ENCODE data around the gene NCKAP5.

Gene NCKAP5

DNA sequence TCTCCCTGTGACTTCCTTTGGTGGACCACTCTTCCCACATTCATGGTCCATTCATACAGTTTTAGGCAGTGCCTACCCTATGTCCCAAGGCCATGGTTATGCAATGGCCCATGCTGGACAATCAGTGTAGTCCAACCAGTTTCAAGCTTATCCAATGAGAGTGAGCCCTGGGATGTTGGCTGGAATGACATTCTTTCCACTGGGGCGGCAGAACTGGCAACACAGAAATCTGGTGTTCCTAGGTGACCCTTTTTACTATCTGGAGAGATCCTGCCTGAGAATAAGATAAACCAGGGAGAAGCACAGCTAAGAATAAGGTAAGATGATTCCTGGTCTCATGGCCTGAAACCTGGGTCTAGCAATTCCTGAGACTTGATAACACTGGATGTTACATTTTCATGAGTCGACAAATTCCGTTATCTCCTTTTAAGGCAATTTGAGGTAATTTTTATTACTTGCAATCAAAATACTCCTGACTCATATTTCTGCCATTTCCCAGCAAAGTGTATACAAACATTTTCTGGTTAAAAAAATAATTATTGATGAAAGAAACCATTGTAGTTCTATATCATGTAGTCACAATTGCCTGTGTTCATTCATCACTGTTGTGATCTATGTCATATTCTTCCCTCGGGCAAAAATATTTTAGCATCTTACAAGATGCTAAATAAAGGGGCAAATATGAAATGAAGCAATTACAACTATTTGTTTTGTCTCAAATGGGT lies 626.8 kb downstream of the NCKAP5 start:
- DNase-seq (ENCODE audit: low read depth): no peak

DNA sequence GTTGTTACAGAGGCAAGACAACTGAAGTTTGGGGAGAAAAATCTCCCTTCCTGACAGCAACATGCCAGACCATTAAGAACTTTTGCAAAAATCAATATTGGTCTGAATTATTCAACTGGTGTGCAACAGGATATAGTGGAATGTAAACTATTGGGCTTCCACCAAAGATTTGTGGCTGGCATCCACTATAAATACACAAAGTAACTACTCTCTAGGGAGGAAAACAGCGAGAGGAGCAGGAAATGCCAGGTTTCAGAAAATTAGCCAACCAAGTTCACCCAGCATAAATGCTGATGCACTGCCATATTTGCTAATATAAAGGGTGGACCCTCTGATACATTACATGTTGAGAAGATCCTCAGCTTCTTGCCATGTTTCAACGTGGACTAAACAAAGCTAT lies 630.6 kb downstream of the NCKAP5 start:
- DNase-seq (ENCODE audit: low read depth): no peak

DNA sequence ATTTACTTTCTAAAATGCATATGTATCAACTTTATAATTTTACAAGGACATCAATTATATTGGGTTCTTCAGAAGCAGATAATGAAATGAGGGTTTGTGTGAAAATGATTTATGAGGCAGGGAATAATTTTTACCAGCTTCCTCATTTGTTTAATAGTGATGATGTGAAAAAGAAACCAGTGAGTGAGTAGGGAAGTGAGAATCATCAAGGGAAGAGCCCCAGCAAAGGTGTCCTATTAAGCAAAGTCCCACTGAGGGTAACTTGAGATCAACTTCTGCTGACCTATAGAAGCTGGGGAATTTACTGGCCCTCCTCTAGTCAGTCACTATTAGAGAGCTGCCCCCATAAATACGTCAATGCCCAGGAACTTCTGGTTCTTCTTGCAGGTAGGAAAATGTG lies 631.5 kb downstream of the NCKAP5 start:
- DNase-seq (ENCODE audit: low read depth): no peak

DNA sequence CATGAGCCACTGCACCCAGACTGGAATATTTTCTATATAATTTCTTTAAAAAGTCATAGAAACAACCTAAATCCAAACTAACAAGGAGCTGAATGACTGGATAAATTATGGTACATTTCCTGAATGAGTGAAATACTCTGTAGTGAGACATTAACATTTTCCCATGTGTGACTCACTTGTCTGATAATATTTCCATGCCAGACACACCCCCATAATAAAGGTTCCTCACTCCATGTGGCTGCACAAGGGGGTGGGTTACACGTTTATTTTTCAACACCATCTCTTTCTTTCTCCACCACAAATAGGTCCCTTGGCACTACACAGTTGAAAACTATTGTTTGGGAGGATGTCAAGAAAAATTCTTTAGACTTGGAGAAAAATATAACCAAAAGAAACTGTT lies 632.0 kb downstream of the NCKAP5 start:
- DNase-seq (ENCODE audit: low read depth): no peak

DNA sequence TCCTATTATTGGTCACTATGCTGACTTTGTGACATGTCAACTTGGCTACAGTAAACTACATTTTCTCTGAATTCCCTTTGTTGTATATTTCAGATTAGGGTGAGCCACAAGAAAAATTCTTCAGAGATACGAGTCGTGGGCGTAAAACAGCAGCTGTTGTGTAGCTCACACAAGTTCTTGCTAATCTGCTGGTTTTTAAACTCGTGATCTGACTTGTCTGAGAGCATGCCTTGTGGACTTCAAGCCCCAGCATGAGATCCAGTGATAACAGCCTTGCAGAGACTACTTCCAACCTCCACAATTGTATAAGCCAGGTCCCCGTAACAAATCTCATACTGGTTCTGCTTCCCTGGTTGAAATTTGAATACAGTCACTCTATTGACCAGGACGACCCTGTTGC lies 638.5 kb downstream of the NCKAP5 start:
- no peak for DNase-seq (ENCODE audit: low read depth)

DNA sequence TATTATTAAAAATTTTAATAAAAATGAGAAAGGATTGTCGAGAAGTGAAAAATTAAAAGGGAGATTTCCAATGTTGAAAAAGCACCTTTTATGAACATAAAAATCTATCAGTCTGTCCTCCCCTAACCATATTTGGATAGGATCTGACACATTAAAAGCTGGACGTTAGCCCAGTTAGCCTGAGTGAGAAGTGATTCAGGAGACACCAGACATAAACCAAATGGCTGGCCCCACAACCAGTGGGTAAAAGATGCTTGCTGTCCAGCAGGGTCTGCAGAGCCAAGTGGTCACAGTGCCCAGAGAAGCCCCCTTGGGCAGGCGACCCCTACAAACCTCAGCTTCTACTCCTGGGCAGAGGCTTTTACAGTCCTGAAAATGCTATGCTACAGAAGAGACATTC lies 644.5 kb downstream of the NCKAP5 start:
- DNase-seq (ENCODE audit: low read depth): no peak

DNA sequence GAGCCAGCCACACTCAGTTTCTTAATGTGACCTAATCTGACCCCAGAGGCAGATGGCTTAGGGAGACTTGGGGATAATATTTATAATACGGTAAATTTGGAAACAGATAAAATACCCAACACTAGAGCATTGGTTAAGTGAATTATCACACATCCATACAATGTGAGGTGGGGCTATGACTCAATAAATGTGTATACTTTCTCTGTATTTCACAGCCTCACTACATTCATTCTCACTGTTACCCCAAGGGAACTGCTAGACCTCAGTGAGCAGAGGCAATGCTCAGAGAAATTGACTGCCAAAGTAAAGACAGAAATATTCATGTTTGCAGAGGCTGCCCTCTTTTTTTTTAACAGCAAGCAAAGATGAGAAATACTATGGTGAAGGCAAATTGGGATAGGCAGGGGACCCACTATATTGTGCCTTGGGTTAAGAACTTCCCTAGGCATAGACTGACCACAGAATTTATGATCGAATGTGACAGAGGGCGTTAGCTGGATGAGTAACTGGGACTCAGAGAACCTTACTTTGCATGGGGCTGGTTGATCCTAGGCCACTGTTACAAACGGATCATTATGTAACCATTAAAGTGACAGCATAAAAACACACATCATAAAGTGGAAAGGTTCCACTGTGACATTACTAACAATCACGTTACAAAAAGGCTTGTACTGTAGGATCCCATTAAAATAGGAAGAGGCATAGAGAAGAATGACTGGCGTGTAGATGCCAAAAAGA lies 652.3 kb downstream of the NCKAP5 start:
- DNase-seq (ENCODE audit: low read depth): no peak

DNA sequence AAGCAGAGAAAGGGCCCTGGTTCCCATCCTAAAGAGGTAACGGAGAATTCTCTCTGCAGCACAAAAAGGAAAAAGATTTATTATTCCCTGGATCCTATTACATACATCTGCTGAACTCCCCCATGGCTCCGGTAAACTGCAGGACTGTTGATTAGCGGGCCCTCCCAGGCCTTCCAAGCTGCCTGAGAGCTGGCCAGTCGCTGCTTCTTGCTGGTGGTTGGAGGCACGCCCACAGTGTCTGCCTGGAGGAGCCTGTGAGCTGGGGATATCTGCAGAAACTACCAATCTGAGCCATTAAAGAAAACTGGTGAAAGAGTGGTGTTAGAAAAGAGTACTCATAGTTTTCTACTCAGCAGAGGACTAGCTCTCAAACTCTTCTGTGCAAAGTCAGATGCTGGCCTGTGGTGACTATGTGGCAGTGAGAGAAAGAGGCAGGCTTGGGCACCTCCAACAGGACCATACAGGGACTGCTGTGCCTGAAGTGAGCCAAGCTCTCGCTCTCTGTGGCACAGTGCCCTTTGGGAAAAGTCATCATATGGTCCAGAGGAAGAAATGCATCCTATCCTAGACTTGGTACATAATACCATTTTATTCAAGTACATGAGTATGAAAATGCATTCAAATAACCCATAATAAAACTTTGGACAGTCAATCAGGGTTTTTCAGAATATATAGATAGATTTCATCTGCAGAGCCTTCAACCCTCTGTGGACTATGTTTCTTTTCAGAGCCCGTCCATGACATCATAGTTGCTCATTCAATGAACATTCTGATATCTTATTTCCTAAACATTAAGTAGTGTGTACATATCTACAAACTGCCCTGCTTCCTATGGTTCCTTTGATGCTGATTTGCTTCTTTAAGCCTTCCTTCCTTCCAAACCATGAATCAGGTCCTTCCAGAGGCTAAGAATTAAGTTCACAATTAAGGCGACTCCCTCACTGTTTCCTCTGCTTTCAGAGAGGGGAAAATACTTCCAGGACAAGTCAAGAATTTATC lies 656.2 kb downstream of the NCKAP5 start:
- no peak for DNase-seq (ENCODE audit: low read depth)

DNA sequence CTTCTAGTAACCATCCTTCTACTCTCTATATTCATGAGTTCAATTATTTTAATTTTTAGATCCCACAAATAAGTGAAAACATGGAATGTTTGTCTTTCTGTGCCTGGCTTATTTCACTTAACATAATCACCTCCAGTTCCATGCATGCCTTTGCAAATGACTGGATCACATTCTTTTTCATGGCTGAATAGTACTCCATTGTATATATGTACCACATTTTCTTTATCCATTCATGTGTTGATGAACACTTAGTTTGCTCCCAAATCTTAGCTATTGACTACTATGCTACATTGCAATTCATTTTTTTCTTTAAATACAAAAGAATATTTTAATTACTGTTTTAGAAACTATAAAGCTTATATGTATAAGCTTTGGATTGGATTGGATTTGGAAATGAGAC lies 657.8 kb downstream of the NCKAP5 start:
- no peak for DNase-seq (ENCODE audit: low read depth)

DNA sequence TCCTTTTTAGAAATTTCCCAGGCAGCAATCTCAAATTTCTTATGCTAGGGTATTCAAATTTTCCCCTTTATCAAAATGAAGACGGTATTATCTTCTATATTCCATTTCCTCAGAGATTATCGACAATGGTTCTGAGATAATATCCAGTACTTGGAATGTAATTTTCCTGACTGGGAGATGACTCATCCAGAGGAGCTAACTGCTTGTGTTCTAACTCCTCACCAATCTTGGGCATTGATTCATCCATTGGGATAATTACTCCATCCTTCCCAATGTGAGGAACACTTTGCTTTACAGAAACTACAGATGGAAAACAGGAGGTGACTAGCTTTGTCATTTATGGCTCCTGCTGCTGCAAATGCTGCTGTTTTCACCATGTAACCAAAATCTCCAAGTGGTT lies 658.8 kb downstream of the NCKAP5 start:
- DNase-seq (ENCODE audit: low read depth): no peak

DNA sequence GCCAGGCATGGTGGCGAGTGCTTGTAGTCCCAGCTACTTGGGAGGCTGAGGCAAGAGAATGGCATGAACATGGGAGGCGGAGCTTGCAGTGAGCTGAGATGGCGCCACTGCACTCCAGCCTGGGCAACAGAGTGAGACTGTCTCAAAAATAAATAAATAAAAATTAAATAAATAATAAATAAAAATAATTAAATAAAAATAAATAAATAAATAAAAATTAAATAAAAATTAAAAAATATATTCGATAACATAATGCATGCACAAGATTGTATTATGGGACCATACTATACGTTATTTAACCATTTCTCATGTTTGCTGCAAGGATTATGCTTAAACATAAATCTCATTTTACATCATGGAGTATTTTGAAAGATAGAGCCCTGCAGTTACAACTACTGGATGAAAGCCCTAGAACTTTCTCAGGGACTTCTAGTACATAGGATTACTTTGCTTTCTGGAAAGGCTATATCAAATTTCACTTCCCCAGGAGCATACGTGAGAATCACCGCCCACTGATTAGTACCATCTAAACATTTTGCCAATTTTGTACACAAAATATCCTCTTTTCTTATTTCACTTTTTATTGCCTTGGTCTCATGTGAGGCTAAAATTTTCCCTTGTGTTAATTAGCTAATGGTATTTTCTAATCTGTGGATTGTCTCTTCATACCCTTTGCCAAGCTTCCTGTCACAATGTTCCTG lies 664.0 kb downstream of the NCKAP5 start:
- no peak for DNase-seq (ENCODE audit: low read depth)

DNA sequence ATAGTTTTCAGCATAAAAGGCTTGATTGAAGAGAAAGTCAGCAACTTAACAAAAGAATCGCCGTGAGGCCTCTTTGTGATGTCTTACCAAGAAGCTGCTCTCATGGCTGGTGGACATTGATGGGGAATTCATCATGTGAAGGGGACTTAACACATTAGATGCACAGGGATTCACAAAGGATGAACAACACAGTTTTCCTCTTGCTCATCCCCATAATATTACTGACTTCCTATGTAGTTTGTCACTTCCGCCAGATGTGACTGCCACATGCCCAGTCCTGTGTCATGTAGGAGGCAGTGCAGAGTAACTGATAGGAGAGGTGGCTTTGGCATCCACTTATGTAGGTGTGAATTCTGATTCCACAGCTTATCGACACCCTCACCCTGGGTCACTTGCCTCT lies 665.6 kb downstream of the NCKAP5 start:
- no peak for DNase-seq (ENCODE audit: low read depth)

DNA sequence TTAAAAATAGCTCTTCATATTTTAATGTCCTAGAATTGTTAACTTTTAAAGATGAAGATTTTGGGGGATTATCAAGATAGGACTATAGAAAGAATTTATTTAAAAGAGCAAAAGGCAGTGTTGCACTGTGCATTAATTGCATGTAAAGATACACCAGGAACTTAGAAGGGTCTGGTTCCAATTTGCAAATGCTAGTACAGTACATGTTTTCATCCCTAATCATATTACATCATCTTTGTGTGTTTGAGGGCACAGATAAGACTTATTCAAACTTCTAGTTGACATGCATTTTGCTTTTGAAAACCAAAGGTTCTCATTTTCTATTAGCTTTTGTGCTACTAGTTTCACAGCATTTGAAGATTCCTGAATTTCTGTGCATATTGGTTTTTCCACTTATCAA lies 666.6 kb downstream of the NCKAP5 start:
- no peak for DNase-seq (ENCODE audit: low read depth)

DNA sequence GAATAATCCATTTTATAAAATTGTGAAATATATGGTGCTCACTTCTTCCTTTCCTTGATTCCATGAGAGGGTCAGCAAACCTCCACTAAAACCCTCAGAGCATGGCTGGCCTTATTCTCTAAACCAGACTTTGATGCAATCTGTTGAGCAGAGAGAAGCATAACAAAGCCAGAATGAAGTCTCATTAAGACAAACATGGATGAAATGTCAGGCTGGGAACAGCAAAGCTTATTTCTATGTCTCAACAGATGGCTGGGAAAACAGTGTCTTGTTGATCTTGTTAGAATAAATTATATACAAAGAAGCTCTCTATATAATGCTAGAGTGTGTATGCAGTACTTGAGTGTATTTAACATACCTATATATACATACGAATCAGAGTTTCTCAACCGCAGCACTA lies 671.2 kb downstream of the NCKAP5 start:
- DNase-seq (ENCODE audit: low read depth): no peak

DNA sequence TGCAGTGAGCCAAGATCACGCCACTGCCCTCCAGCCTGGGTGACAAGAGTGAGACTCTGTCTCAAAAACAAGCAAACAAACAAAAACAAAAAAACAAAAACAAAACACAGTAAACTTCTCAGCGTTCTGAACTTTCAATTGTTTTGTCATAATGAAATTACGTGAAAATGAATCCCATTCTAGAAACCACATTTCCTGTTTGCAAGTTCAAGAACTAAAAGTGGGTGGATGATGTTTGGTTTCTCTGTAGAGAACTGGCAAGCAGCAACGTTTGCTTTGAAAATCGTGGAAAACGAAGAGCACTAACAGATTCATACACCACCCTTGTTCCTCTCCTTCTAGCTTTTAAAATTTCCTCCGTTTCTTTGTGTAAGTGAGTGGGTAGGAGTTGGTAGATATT lies 672.2 kb downstream of the NCKAP5 start:
- DNase-seq (ENCODE audit: low read depth): no peak

DNA sequence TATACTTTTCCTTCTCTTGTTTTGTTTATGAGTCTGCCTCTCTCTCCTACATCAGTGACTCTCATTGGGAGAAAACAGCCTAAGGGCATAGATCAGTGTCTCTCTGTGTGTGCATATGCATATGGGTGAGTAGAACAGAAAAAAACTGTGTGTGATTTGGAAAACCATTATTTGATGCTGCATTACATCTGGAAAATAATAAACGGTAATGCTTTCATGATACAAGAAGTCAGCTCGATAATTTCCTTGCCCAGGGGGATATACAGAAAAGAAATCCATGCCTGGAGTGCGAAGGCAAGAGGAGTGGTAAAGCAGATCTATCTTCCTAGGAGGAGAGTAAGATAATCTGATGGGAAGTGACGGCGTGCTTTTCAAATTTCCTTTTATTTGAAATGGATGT lies 676.8 kb downstream of the NCKAP5 start:
- no peak for DNase-seq (ENCODE audit: low read depth)

DNA sequence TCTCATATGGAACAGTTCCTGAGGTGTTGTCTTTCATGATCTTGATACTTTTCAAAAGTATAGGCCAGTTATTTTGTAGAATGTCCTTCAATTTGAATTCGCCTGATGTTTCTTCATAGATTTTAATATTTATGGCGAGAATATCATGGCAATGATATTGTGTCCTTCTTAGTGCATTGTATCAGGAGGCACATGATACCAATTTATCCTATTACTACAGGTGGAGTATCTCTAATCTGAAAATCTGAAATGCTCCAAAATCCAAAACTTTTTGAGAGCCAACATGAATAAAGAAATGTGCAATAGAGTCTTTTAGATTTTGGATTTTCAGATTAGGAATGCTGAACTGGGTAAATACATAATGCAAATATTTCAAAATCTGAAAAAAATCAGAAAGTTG lies 681.7 kb downstream of the NCKAP5 start:
- no peak for DNase-seq (ENCODE audit: low read depth)

DNA sequence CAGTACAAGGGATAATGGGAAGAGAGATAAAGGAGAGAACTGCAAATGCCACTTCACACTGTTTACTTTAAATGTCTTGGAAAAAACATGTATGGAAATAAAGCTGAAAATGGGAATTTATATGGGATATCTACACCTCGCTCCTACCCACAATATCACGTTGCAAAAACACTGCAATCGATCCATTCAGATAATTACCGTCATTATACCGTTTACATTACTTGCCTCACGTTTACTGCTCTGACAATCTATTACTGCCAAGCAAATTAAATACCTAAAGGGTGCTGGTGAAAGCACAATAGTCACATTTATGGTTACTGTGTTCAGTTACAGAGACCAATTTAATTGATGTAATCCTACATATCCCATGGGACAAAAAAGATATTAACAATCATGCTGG lies 683.6 kb downstream of the NCKAP5 start:
- DNase-seq (ENCODE audit: low read depth): no peak

DNA sequence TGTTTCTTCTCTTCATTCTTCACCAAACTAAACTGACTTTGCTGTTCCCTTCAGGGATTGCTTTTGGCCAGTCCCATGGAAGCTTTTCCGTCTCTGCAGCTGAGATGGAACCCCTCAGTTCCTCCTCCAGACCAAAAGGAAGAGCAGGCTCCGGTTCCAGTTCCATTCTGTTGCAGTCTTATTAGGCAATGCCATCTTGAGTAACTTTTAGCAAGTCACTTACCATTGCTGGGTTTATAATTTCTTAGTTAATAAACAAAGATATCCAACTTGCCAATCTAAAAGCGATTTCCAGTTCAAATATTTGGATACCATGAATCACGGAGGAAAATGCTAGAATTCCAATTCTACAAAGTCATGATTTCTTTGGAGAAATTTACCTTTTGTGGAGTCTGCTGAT lies 684.0 kb downstream of the NCKAP5 start:
- DNase-seq (ENCODE audit: low read depth): no peak

DNA sequence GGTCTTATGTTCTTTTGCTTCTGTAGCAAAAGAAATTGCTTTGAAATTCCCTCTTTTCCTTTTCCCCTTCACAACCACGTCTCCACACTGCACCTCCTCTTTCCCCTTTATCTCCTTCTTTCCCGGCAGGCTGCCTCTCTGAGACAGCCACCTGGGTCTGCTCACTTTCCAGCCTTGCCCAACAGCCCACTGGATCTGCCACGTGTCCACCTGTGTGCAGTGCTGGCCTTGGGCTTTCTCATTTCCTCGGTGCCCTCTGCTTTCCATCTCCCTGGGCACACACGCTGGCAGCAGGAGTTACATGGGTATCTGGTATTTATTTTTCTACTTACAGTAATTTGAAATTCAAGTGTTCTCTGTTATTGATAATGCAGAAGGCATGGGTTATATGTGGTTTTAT lies 684.8 kb downstream of the NCKAP5 start:
- DNase-seq (ENCODE audit: low read depth): no peak

DNA sequence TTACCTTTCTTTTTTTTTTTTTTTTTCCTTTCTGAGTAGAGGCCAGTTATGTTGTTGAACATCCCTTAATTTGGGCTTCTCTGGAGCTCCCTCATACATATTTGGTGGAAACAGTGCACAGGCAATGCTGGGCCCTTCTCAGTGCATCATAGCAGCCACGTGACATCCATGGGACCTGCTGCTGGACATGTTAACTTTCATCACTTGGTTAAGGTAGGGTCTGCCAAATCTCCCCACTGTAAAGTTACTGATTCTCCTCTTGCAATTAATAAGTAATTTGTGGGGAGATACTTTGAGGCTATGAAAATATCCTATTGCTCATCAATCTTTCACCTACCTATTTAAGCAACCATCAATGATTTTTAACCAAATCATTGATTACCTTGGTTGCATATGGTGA lies 686.7 kb downstream of the NCKAP5 start:
- no peak for DNase-seq (ENCODE audit: low read depth)

DNA sequence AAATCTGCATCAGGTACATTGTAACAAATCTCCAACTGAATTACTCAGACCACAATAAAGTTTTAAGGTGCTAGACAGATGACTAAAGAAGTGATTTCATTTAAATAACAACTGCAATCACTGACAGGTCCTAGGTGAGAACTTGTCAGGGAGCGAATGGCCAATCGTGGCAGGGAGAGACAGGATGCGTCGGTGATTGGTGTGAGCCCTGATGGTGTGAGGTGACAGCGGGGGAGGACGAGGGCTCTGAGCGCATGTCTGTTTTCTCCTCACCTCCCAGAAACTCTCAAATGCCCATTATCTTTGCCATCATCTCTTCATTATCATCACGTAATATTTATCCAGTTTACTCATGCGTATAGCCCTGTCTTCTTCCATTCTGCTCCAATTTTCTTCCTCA lies 690.3 kb downstream of the NCKAP5 start:
- DNase-seq (ENCODE audit: low read depth): no peak
